Measurements from ENCODE around the gene WDR75. TPM values are rescaled to one million over a fixed set of nuclear protein-coding genes. Genes with fewer than 3 reads are reported as not detected.
"Not testable (repeated sequence)": the region's sequence is repeated elsewhere in the genome, so short reads cannot be mapped to it uniquely, and the experiment has no call there.

Gene WDR75
- total RNA-seq, 1 donor from 2014 or later, result 45.6 TPM

DNA sequence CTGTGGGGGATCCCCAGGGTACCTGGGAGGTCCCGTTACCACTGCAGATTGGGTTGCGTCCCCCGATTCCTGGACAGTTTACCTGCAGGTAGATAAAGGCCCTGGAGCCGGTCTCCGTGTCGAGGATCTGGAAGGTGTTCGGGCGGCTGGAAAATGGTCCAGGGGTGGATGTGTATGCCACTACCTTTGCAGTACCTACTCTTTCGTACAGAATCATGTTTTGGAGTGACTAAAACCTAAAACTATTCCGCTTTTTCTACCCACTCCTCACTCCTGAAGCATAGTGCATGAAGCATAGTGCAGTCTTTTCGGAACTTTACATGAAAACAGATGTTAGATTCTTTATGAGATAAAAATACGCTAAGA is 418 bp downstream of the WDR75 start:
- no peak for DNase-seq

- no peak for DNase-seq
Measured at GRCh38 chr2:189442468-189442867, 1.2 kb downstream of the WDR75 start.

GRCh38 chr2:189444322-189444721 is 3.0 kb downstream of the WDR75 start:
- DNase-seq, result no peak

DNA sequence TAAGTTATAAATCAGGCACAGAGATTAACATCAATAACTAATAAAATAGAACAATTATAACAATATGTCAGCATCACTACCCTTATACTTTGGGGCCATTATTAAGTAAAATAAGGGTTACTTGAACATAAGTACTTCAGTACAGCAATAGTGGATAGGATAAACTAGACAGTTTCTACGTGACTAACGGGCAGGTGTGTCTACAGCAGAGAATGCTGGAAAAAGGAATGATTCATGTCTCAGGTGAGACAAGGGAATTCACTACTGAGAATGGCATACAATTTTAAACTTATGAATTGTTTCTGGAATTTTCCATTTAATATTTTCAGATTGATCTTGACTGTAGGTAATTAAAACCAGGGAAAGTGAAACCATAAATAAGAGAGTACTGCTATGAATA is 5.5 kb downstream of the WDR75 start:
- no peak for DNase-seq

- no peak for DNase-seq
Measured at GRCh38 chr2:189454009-189454408, 12.7 kb downstream of the WDR75 start.

DNA sequence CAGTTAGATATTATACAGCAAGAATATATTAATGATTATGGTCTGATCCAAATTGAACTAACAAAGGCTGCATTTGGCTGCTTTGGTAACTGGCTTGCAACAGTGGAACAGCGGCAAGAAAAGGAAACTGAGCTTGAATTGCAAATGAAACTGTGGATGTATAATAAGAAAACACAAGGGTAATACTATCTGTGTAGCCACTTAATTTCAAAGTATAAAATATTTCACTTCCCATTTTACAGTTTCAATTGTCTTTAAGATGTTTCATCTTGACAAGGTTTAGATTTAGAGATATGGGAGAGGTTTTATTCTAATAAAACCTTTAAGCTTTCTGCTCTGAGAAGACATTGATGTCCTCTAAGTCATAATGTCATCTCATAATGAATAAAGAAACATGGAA is 23.8 kb downstream of the WDR75 start:
- no peak for DNase-seq

GRCh38 chr2:189465478-189465877 is 24.2 kb downstream of the WDR75 start:
- no peak for DNase-seq

DNA sequence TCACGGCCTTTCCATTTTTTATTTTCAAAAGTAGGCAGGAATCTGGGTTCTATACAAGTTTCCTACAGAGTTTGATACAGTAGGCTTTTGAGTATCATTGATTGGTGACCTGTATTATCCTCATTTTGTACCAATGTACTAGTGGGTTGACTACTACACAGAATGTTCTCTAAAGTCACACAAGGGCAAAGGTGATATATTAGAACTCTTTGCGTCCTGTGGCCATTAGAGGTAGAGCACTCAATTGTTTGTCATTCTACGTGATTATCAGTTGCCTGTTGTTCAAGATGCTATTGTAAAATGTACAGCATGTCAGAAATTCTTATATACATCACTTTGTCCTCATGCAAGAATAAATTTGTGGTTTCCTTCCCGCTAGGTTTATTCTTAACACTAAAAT is 24.8 kb downstream of the WDR75 start:
- peak; percentile 4 for DNase-seq

DNA sequence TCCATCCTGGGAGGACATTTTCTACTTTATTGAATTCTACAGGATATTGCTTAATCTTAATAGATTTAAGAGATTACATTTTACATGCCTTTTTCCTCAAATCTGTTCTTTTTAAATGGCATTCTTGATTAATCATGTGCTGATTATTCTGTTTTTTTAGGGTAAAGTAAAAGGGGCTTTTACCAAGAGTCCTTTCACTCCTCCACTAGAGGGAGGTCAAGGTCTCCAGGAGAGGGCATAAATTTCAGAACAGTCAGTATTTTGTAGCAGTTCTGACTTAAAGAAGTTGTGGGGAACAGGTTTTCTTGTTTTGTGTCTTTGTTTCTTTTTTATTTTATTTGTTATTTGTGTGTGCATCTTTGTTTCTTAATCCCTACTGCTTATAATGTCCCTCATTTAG is 25.4 kb downstream of the WDR75 start:
- peak; percentile 62 for DNase-seq

GRCh38 chr2:189467160-189467559 is 25.9 kb downstream of the WDR75 start:
- DNase-seq, result no peak

- DNase-seq, result no peak
Measured at GRCh38 chr2:189467593-189467992, 26.3 kb downstream of the WDR75 start.

GRCh38 chr2:189474526-189474925 is 33.3 kb downstream of the WDR75 start:
- no peak for DNase-seq

DNA sequence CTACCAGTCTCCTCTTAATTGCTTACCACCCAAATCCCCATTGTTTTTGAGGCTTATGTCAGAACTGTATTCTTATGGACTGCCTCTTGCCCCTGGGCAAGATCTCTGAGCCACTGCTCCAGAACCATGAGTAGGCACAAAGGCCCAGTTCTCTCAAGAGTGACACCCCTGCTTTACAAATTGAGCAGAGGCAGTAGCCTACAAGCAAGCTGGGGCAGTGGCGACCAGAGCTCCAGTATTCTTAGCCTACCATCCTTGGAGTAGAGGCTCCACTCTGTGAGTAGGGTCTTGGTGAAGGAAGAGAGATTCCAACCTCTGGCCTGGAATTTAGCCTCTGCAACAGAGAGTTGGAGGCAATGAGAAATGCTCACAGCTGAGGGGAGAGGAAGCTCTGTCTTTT is 36.5 kb downstream of the WDR75 start:
- DNase-seq, result no peak

DNA sequence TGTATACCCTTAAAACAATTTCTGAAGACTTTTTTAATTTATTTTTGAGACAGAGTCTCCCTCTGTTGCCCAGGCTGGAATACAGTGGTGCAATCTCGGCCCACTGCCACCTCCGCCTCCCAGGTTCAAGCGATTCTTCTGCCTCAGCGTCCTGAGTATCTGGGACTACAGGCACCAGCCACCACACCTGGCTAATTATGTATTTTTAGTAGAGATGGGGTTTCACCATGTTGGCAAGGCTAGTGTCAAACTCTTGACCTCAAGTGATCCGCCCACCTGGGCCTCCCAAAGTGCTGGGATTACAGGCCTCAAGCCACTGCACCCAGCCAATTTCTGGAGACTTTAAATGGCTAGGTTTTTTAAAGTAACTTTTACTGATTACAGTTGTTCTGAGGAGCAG is 37.0 kb downstream of the WDR75 start:
- DNase-seq, result not testable (repeated sequence)

DNA sequence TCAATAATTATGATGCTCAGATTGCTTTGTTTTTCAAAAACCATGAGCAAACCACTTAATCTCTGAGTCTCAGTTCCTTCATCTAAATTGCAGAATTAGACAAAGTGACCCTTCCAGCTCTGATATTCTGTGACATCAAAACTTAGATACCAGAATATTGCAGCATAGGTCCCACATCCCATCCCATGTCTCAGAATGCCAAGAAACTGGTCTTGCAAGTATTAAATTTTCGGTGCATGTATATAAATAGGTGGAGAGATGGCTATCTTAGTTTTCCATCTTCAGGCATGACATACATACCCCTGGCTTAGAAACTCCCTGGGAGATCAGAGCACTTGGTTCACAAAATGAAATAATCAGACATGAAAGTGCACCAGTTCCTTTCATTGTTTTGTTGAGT is 39.8 kb downstream of the WDR75 start:
- DNase-seq, result no peak

- DNase-seq, result no peak
Measured at GRCh38 chr2:189483571-189483970, 42.3 kb downstream of the WDR75 start.

GRCh38 chr2:189483980-189484740 is 42.9 kb downstream of the WDR75 start:
- DNase-seq, result no peak

- DNase-seq, result no peak
Measured at GRCh38 chr2:189485146-189485545, 43.9 kb downstream of the WDR75 start.

DNA sequence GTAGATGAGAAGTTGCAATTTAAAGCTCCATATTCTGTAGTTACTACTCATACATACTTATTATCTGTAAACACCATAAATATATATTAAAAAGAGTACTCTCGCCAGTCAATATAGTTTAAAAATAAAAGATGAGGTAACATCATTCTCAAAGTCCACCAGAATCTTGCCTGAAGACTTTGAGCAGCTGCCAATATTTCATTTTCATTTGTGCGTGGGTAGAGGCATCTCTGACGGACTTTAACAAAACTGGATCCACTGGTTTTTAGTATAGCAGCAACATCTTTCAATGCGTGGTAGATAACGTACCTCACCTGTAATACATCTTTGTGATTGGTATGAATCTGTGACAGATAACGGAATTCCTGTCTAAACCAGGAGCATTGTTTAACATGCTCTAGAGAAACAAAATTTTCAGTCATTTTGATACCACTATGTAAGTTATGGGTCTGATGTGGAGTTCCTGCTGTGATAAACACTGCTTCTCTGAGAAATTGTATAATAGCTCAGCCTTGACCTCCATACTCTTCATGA is 45.0 kb downstream of the WDR75 start:
- no peak for DNase-seq

DNA sequence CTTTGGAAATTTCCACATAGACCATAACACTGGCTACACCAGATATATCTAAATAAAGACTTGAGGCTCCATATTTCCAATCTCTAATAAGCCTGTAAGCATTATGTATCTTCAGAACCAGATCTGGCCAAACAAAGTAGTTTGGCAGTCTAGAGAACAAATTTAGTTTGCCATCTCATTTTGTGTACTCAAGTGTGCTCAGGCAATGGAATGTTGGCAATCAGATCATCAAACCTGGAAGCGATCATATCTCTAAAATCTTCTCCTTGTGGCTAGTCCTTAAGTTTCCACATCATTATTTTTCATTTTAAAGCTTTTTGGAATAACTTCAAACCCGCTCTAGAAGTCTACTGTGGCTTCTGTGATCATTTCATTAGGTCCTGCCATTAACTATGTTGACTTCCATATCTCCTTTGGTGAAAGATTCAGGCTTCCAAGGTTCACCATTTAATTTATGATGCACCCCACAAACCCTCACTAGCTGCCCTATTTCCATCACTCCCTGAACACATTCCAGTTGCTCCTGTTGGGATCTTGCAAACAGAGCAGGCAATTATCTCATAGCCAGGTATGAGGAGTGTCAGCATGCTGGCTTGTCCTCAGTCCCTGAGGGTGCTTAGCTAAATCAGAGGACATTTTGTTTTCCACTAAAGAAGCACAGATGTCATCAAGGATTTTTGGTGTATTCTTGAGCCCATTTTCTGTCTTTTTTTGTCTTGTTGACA is 46.2 kb downstream of the WDR75 start:
- no peak for DNase-seq

- DNase-seq, result no peak
Measured at GRCh38 chr2:189488008-189488310, 46.7 kb downstream of the WDR75 start.

DNA sequence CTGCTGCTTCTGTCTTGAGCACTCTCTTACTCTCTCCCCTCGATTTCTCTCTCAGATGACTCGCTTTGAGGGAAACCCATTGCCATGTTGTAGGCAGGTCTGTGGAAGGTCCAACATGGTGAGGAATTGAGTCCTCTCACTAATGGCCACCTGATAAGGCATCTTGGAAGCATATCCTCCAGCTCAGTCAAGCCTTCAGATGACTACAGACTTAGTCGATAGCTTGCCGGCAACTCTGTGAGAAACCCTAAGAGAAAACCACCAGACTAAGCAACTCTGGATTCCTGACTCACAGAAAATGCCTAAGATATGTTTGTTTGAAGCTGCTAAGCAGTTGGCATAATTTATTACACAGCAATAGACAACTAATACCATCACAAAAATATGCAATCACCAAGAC is 51.2 kb downstream of the WDR75 start:
- DNase-seq, result no peak

DNA sequence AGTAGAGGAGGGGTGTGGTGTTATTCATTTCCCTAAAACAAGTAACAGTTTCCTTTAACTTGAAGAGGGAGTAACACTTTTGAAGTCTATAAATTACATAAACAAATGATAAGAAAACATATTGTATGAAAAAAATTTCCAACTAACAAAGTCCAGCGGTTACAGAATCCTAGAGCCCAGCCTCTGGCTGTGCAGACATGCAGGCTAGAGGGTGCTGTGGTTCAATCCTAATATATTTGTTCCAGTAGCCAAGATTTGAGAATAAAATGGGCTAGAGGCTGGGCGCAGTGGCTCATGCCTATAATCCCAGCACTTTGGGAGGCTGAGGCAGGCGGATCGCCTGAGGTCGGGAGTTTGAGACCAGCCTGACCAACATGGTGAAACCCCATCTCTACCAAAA is 56.9 kb downstream of the WDR75 start:
- no peak for DNase-seq

- DNase-seq, result no peak
Measured at GRCh38 chr2:189499137-189499536, 57.9 kb downstream of the WDR75 start.
